Stimulated activated CD8-positive, alpha-beta memory T cell treated with anti-CD3 and anti-CD28 coated beads, Interleukin-2, amount 100 ng/mL, for 48 hours (primary cell): ENCODE results near the gene CHRM2.

Experiments used
- DNase-seq, 2 donors: peaks; one replicate each; pipeline ENCODE4 v3.0.0-alpha.2; 2020; ENCODE audit warnings: low read depth in 2 of 2

Gene CHRM2

GRCh38 chr7:136957391-136957790 is 88.9 kb downstream of the CHRM2 start:
- no peak for DNase-seq

DNA sequence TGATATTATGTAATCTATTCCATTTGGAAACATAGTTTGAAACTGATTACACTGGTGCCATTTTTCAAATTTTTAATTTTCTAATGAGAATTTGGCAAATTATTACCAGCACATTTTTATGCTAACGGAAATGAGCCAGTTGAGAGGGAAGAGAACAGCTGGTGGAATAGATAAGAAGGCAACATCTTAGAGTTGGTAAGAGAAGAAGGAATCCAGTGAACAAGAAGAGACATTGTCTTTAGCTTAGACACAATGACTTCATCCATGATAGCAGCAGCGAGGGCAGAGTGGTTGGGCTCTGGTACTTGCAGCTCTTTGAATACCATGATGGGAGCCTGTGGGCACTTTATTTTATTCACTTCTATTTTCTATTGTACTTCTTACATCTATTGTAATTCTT is 89.6 kb downstream of the CHRM2 start:
- DNase-seq, result no peak

- no peak for DNase-seq
Measured at GRCh38 chr7:136964347-136964746, 95.9 kb downstream of the CHRM2 start.

GRCh38 chr7:136966825-136967224 is 98.4 kb downstream of the CHRM2 start:
- no peak for DNase-seq

DNA sequence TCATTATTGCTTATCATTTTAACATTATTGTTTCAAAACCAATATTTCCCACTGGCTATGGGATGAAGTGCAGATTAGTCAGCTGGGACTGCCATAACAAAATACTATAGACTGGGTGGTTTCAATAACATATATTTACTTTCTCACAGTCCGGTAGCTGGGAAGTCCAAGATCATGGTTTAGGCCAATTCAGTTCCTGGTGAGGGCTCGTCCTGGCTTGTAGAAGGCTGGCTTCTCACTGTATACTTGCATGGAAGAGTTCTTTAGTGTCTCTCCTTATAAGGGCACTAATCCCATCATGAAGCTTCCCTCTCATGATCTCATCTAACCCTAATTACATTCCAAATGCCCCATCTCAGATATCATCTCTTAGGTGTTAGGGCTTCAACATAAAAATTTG is 101.3 kb downstream of the CHRM2 start:
- no peak for DNase-seq

DNA sequence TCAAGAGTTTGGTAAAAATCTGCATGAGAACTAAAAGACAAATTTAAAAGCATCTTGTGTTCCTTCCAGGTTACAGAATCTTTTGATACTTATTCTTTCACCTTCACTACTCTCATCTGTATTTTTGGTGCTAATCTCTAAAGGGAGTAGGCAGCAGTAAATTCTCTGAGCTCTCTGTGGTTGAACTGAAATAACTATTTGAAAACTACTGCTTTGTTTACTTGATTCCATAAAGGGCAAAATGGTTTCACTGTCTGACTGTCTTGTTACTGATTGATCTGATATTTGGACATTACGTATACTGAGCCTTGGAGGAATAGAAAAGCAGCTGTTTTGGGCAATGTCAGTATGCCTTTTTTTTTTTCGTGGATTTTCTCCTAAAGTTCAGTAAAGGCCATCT is 103.3 kb downstream of the CHRM2 start:
- no peak for DNase-seq

DNA sequence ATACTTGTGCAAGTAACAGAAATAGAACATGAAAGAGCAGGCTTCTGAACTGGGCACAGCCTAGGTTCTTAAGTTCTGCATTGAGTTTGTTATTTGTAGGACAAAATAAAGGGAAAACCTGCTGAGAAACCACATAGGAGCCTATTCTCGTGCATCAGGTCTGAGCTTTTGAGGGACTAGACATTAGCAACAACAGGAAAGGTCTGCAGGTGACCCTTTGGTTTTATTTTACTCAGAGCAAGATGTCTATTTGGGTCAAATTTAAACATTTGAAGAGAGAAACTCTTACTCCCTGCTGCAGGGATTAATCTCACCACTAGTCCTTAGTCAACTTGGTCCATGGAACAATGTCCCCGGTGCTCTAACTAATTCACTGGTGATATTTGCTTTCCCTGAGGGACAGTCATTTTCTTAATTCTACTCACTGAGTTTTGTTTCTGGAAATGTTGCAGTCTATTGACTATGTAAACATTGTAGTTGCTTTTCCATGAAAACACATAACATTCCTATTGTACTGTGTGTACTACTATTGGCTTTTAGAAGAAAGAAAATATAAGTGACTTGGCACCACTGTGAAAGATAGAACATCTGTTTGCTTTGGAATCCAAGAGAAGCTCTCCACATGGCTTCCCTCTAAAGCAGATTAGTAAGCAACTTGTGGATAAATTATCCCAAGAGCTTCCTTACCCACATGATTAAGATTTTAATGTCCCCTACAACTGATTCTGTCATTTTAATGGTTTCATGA is 108.2 kb downstream of the CHRM2 start:
- DNase-seq, result no peak

GRCh38 chr7:136993377-136993776 is 124.9 kb downstream of the CHRM2 start:
- no peak for DNase-seq

- DNase-seq, result no peak
Measured at GRCh38 chr7:136997735-136998134, 129.3 kb downstream of the CHRM2 start.

DNA sequence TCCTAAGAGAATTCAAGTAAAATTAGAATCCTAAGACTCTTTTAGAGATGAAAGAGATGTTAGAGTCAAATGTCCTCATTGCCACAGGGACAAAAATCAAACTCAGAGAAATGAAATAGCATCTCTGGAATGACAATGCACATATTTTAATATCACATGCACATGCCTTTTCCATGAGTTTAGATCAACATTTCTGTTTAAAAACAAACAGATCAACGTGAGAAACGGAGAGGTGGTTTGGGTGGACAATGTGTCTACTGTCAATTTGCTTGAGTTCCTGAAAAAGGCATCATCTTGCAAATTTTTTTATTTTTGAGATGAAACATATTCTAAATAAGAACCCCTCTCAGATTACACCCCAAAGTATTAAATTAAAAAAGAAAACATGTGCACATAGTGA is 130.0 kb downstream of the CHRM2 start:
- no peak for DNase-seq

- no peak for DNase-seq
Measured at GRCh38 chr7:137000621-137001020, 132.2 kb downstream of the CHRM2 start.

DNA sequence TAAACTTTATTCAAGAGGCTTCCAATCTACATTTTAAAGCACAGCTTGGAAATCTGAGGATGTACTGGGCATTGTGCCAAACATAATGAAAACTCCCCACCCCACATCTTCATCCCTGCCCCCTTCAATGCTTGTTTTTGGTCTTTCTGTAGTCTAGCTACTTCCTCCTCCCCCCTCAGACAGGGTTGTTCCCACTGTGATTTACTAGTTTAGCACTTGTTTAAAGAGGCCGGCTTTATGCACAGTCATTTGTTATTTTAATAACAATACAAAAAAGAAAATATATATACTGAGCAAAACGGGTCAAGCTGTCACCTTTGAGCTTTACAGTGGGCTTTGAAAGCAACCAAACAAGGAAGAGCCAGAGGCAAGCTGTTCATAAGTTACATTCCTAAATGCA is 132.6 kb downstream of the CHRM2 start:
- DNase-seq, result no peak

DNA sequence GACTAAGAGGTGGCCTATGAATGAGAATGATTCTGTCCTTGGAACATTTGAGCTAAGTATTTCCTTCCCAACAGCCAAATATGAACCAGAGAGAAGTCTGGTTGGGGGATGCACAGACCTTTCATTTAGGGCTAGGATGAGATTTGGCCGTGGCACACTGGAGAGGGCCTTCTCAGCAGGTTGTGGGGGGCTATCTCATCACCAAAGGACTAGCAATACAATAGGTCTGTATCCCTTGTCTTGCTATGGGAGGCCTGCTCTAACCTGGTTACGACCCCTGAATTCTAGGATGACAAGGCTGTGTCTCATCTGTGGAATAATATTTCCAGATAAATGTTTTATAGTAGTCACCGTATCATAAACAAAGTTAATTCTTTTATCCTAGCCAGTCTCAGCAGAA is 133.0 kb downstream of the CHRM2 start:
- DNase-seq, result no peak

DNA sequence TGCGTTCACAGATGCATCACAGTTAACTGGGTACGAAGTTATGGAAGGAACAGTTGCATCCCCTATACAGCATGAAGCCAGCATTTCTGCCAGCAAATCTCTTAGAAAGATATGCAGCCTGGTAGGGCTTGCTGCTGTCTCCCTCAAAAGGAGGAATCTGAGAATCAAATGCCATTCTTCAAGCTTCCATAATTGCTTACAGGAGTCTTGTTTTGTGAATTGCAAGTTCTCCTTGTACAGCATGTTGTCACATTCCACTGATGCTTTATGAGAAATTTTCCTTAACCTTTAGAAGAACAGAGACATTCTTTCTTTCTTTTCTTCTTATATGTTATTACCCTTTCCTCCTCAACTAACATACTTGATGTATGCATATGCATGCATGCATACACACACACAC is 134.6 kb downstream of the CHRM2 start:
- no peak for DNase-seq

DNA sequence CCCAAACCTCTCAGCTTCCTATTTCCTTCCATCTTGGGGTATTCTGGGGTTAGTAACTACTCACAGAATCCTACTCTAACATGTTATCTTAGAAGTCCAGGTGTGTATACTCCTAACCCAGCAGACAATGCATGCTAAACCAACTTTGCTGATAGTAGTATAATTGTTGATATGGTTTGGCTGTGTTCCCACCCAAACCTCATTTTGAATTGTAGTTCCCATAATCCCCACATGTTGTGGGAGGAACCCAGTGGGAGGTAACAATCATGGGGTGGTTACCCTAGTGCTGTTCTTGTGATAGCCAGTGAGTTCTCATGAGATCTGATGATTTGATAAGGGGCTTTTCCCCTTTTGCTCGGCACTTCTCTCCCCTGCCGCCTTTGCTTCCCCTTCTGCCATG is 135.1 kb downstream of the CHRM2 start:
- DNase-seq, result no peak

- DNase-seq, result no peak
Measured at GRCh38 chr7:137005873-137006272, 137.4 kb downstream of the CHRM2 start.

DNA sequence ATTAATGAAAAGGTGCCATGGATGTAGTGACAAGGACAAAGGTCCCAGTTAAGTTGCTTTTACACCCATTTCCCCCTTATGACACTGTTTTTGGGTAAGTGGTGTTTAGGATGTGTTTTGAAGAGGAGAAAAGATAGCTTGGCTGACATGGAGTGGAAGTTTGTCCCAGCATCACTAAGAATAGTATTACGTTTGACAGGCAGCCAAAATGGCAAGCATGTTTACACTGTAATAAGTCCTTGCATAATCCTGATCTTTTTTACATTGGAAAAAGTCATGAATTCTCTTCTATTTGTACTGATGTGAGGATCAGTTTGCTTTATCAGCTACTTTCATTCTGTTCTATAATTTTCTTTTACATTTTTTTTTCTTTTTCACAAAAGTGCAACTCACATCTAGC is 137.8 kb downstream of the CHRM2 start:
- DNase-seq, result no peak

- DNase-seq, result no peak
Measured at GRCh38 chr7:137007001-137007694, 138.7 kb downstream of the CHRM2 start.

- DNase-seq, result no peak
Measured at GRCh38 chr7:137009404-137009803, 141.0 kb downstream of the CHRM2 start.

GRCh38 chr7:137015015-137015414 is 146.6 kb downstream of the CHRM2 start:
- DNase-seq, result no peak

GRCh38 chr7:137017221-137017620 is 148.8 kb downstream of the CHRM2 start:
- DNase-seq, result no peak

DNA sequence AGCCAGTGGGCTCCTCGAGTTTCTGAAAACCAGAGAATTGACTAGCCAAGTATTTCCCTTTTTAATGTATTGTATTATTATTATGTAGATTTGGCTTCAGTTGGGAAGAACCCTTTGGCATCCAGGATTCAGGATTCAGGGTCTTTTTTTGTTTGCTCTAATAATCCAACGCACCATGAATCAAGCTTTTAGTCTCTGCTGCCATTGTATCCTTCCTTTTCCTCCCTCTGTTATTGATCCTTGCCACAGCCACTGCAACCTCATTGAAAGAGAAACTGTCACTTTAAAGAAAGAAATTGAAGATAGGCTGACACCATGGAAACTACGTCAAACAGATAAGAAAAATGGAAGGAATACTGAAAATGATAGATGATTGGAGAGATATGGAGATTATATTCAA is 150.0 kb downstream of the CHRM2 start:
- DNase-seq, result no peak

DNA sequence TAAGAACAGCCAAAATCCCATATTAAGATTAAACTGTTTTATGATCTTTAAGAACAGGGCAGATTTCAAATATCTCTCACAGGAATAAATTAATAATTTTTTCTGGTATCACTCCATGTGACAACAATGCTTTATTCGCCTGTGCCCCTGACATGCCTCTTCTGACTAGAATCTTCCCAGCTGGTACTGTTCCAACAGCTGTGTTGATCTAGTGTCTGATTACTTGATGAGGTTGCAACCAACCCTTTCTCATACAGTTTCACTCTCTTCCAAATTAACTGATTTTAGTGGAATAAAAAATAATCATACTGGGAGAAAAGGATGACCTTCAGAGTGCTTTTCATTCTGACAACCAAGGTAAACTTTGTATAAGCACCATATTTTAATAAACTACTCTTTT is 151.9 kb downstream of the CHRM2 start:
- no peak for DNase-seq
